HepG2 (cell line): ENCODE results near the gene LRRC3C. TPM values are rescaled to one million over a fixed set of nuclear protein-coding genes. Genes with fewer than 3 reads are reported as not detected.
A peak's percentile ranks its signal among the peaks of the same experiment; 100 is the strongest.

ENCODE experiments used
- ATAC-seq: fragments of 200-7000 bp; cut with Tn5 transposase; 3 replicates; pipeline ENCODE4 v1.9.1; 2020; ENCODE audit warnings: mild to moderate bottlenecking, moderate library complexity
- BruUV-seq: library from RNA; stranded (reverse); fragments of 400-500 nt; replicated peaks from 2 replicates; lab custom pipeline; 2021; lab: Mats Ljungman, UMichigan
- CTCF ChIA-PET: fragments of 300-600 bp; formaldehyde crosslinking; extraction: SDS; loops from one replicate; lab custom pipeline; 2021; ENCODE audit warnings: low total read pairs, inconsistent platforms, low intra/inter-chr PET ratio; lab: Yijun Ruan, JAX
- POLR2A ChIA-PET: fragments of 350-600 bp; sonication (Branson Sonifier 250); formaldehyde crosslinking; loops from one replicate; lab custom pipeline; 2020; ENCODE audit warnings: antibody characterized with exemption, inconsistent platforms; lab: Yijun Ruan, JAX
- DNase-seq: peaks from one replicate; pipeline ENCODE4 v3.0.0-alpha.2; 2015; ENCODE audit warnings: low spot score
- FAIRE-seq: peaks from 3 replicates; lab custom pipeline; 2011; peaks lifted over from hg19 to GRCh38; lab: Jason Lieb, UNC
- H2AFZ ChIP-seq: one replicate; pipeline ENCODE4 v1.6.1; 2011; ENCODE audit warnings: low read length, inconsistent platforms
- H3K27ac ChIP-seq: fragments of 300-600 bp; 3 replicates; pipeline ENCODE4 v1.8.0; 2011; ENCODE audit warnings: mixed run types, mild to moderate bottlenecking, mixed read lengths, low read length, inconsistent platforms; ENCODE audit not compliant: insufficient read depth; ENCODE audit errors: extremely low read length
- H3K27me3 ChIP-seq, 2 experiments: fragments of 200-600 bp in 1 of 2; 2 replicates in 1 of 2; 3 replicates in 1 of 2; pipeline versions ENCODE4 v1.6.0 to v1.8.0; 2011; ENCODE audit warnings: low read length in 2 of 2, mild to moderate bottlenecking in 2 of 2, moderate library complexity in 2 of 2, inconsistent platforms in 1 of 2; ENCODE audit not compliant: insufficient read depth in 2 of 2, control insufficient read depth in 1 of 2
- H3K36me3 ChIP-seq, 2 experiments: fragments of 200-600 bp in 1 of 2; replicated peaks in 1 of 2; 2 replicates in 1 of 2; 3 replicates in 1 of 2; pipeline versions ENCODE4 v1.5.1 to v1.8.0; 2011; ENCODE audit warnings: low read length in 2 of 2, inconsistent platforms in 1 of 2; ENCODE audit not compliant: insufficient read depth in 2 of 2, control insufficient read depth in 1 of 2
- H3K4me1 ChIP-seq: 2 replicates; pipeline ENCODE4 v1.5.1; 2012; ENCODE audit warnings: low read length, inconsistent platforms; ENCODE audit not compliant: insufficient read depth
- H3K4me2 ChIP-seq: 2 replicates; pipeline ENCODE4 v1.6.0; 2011; ENCODE audit warnings: low read depth, low read length, inconsistent platforms
- H3K4me3 ChIP-seq, 3 experiments: fragments of 200-600 bp in 1 of 3; sonication (generic), shearing (Covaris generic) in 1 of 3; replicated peaks in 1 of 3; 2 replicates each; pipeline ENCODE4 v1.5.1; 2011 to 2016; ENCODE audit warnings: low read length in 3 of 3, inconsistent platforms in 2 of 3, low read depth in 2 of 3, mild to moderate bottlenecking in 2 of 3, control low read depth in 1 of 3, mixed read lengths in 1 of 3; ENCODE audit not compliant: insufficient read depth in 1 of 3
- H3K79me2 ChIP-seq: one replicate; pipeline ENCODE4 v1.6.1; 2011; ENCODE audit warnings: low read length, inconsistent platforms; ENCODE audit not compliant: insufficient read depth
- H3K9ac ChIP-seq: 2 replicates; pipeline ENCODE4 v1.6.0; 2011; ENCODE audit warnings: mild to moderate bottlenecking, low read depth, low read length, inconsistent platforms; ENCODE audit not compliant: insufficient read depth
- H3K9me3 ChIP-seq: 2 replicates; pipeline ENCODE4 v1.5.1; 2012; ENCODE audit warnings: mild to moderate bottlenecking, low read length
- H4K20me1 ChIP-seq: 2 replicates; pipeline ENCODE4 v1.6.0; 2011; ENCODE audit warnings: inconsistent platforms, mild to moderate bottlenecking, low read length, moderate library complexity; ENCODE audit not compliant: insufficient read depth
- E2F2 ChIP-seq: sonication (generic); formaldehyde crosslinking; IDR thresholded peaks from 2 replicates; pipeline ENCODE4 v1.4.0; 2020; ENCODE audit warnings: missing genetic modification reagents, borderline replicate concordance
- EP300 ChIP-seq, 3 experiments: sonication (generic) in 1 of 3; formaldehyde crosslinking in 1 of 3; IDR thresholded peaks; 2 replicates each; pipeline versions ENCODE4 v1.5.1 to v1.6.1; 2011 to 2020; ENCODE audit warnings: low read depth in 2 of 3, low read length in 2 of 3, borderline replicate concordance in 1 of 3, improper control_type of control experiment in 1 of 3, mild to moderate bottlenecking in 1 of 3, missing genetic modification reagents in 1 of 3, moderate library complexity in 1 of 3
- NFAT5 ChIP-seq: sonication (generic); formaldehyde crosslinking; IDR thresholded peaks from 2 replicates; pipeline ENCODE4 v1.4.0; 2020; ENCODE audit warnings: missing genetic modification reagents
- POLR2G ChIP-seq: fragments of 200-400 bp; formaldehyde crosslinking; IDR thresholded peaks from 2 replicates; pipeline ENCODE4 v1.6.1; 2018; ENCODE audit warnings: mild to moderate bottlenecking, low read depth, low read length, moderate library complexity
- PRDM4 ChIP-seq: sonication (generic); formaldehyde crosslinking; IDR thresholded peaks from 2 replicates; pipeline ENCODE4 v1.9.0; 2021; ENCODE audit warnings: missing genetic modification reagents, borderline replicate concordance
- SOX13 ChIP-seq, 3 experiments: fragments of 450-650 bp in 1 of 3; sonication (generic) in 1 of 3; formaldehyde crosslinking in 1 of 3; IDR thresholded peaks in 2 of 3; conservative IDR thresholded peaks in 1 of 3; 2 replicates each; pipeline versions ENCODE4 v1.5.0 to v1.6.1; 2016 to 2020; ENCODE audit warnings: antibody characterized with exemption in 1 of 3, mild to moderate bottlenecking in 1 of 3, missing compliant biosample characterization in 1 of 3, missing genetic modification reagents in 1 of 3, moderate library complexity in 1 of 3
- TCF7L2 ChIP-seq: IDR thresholded peaks from 2 replicates; pipeline ENCODE4 v1.6.1; 2011; ENCODE audit warnings: mild to moderate bottlenecking, low read depth, low read length, moderate library complexity
- ZNF709 ChIP-seq: sonication (generic); formaldehyde crosslinking; IDR thresholded peaks from 2 replicates; pipeline ENCODE4 v1.5.0; 2020; ENCODE audit warnings: mild to moderate bottlenecking, missing genetic modification reagents
- WGBS: methylation state at CpG from one replicate; pipeline ENCODE4 v1.1.6; 2017; ENCODE audit warnings: low lambda C conversion rate; 5-methylcytosine and 5-hydroxymethylcytosine counted together
- in situ Hi-C: cut with HindIII; loops from 2 replicates; pipeline ENCODE4 v1.10.0; 2017; ENCODE audit warnings: low pct_unique_long_range_greater_than_20kb; ENCODE audit not compliant: extremely low pct_ligation_motif_present
- intact Hi-C: fragments of 100-400 bp; cut with micrococcal nuclease; formaldehyde crosslinking; loops from one replicate; pipeline ENCODE4 v1.10.0; 2022; ENCODE audit not compliant: unreplicated experiment
- polyA plus RNA-seq, 8 experiments: library from polyadenylated mRNA; depleted of rRNA in 3 of 8; stranded (reverse) in 7 of 8; unstranded in 1 of 8; fragments of >200 nt; fragmentation: Illumina TruSeq in 4 of 8; extraction: Trizol in 4 of 8; gene quantifications; 2 replicates each; pipeline versions ENCODE4 v1.2.1 to v1.2.3, GENCODE V29; 2011 to 2016; ENCODE audit warnings: low read depth in 4 of 8, missing spikeins in 1 of 8, mixed read lengths in 1 of 8; ENCODE audit not compliant: insufficient read depth in 1 of 8
- total RNA-seq, 5 experiments: library from RNA; depleted of rRNA; stranded (reverse); fragments of >200 nt; fragmentation: Illumina TruSeq; extraction: Trizol; gene quantifications; 2 replicates each; pipeline ENCODE4 v1.2.3, GENCODE V29; 2016; ENCODE audit warnings: low read depth in 1 of 5

Gene LRRC3C
- total and polyA plus RNA-seq, 2 of the 13 experiments (the other 11 are each of a cell fraction or from before 2014, with no cell fraction given): 0.17 TPM; not detected in 1

- Histone ChIP-seq H2AFZ (peak within 1 kb of the TSS; percentile 94), H3K4me1 (peaks cover 25% of the 10 kb centered on the region), H3K79me2 (peaks cover 28% of the 10 kb centered on the region), H3K9ac (peak within 1 kb of the TSS; percentile 96), H3K4me3 (peak within 1 kb of the TSS; percentile 92 to 96 (median 94)), H3K36me3 (peaks cover 16 to 18% of the 10 kb centered on the region in 2 experiments), H3K27me3 (peaks cover 6 to 28% of the 10 kb centered on the region in 2 experiments), H3K9me3 (no peaks in the 10 kb centered on the region), H3K27ac (peak within 1 kb of the TSS; percentile 82), H3K4me2 (peak within 1 kb of the TSS; percentile 94), H4K20me1 (peaks cover 9% of the 10 kb centered on the region)
- intact Hi-C loops: loop anchor here (1.0 to 2.0 kb wide), 4 partner anchors 21 to 108 kb away; partner anchors contain the start of genes LRRC3C and ORMDL3
- ATAC-seq: peak; percentile 92
- WGBS: under 1% methylated on average over 35 of the region's 84 CpGs
- in situ Hi-C loops: loop anchor here (5.0 kb wide), 1 partner anchor 108 kb away; no protein-coding TSS in a partner anchor
- DNase-seq: peak; percentile 100
- POLR2A ChIA-PET: interaction anchor here (0.6 to 2.3 kb wide), 27 partner anchors 10 to 529 kb away, joined by 3 to 21 read pairs (median 4); partner anchors contain the start of genes GSDMB, LRRC3C, MED1 and MED24
- BruUV-seq: TSS peak; percentile 71
- CTCF ChIA-PET: interaction anchor here (0.6 to 2.3 kb wide), 4 partner anchors 22 to 250 kb away, joined by 3 to 25 read pairs (median 9); partner anchors contain the start of gene MIEN1
- peak; percentile 99 for FAIRE-seq
- TF ChIP-seq PRDM4 (CRISPR knock-in tag) (peak; percentile 85; the same call in 1 of the 2 replicates), E2F2 (CRISPR knock-in tag) (0 out of 2 replicates have a peak, but pooled peaks have one; percentile 87), POLR2G (peak; percentile 93), SOX13 (IDR thresholded peaks at IDR 0.05) (0 out of 2 replicates have a peak, but pooled peaks have one; percentile 53), SOX13 (CRISPR knock-in tag; conservative IDR thresholded peaks at IDR 0.05 in 1 of 2, IDR thresholded peaks at IDR 0.05 in 1 of 2) (peak in 1 of 2 experiments; percentile 64; a peak in 2 of 4 replicates), EP300 (IDR thresholded peaks at IDR 0.05; ENCODE audit: low read depth in 2 of 2, low read length in 2 of 2) (peak; percentile 61 to 70; a peak in 2 of 4 replicates), EP300 (CRISPR knock-in tag; IDR thresholded peaks at IDR 0.05; ENCODE audit: borderline replicate concordance) (peak; percentile 82), NFAT5 (CRISPR knock-in tag) (peak; percentile 95; the same call in 1 of the 2 replicates), ZNF709 (CRISPR knock-in tag) (peak; percentile 97), TCF7L2 (no peak)
These were observed 53.0 kb downstream of the LRRC3C start, which contains the start of gene PSMD3 for GRCh38 chr17:39980351-39981206. TSS of gene PSMD3 (plus strand) at chr17:39980807. CDS start at chr17:39980971, 164 bp downstream.
